PC-9 (cell line): ENCODE data around the gene ANO1. TPM values are rescaled to one million over a fixed set of nuclear protein-coding genes. Genes with fewer than 3 reads are reported as not detected.
A peak's percentile ranks its signal among the peaks of the same experiment; 100 is the strongest.

Experiments used
- BruUV-seq: library from RNA; stranded (reverse); fragments of 400-500 nt; replicated peaks from 2 replicates; lab custom pipeline; 2021; lab: Mats Ljungman, UMichigan
- CTCF ChIA-PET: fragments of 300-600 bp; sonication (Branson Sonifier 250); formaldehyde crosslinking; loops from one replicate; lab custom pipeline; 2022; ENCODE audit warnings: antibody characterized with exemption; lab: Charles Lee
- POLR2A ChIA-PET: fragments of 300-600 bp; sonication (Branson Sonifier 250); formaldehyde crosslinking; loops from one replicate; lab custom pipeline; 2022; ENCODE audit warnings: antibody characterized with exemption; ENCODE audit not compliant: unreplicated experiment; lab: Charles Lee
- DNase-seq, 2 experiments: peaks; one replicate each; pipeline versions ENCODE4 v3.0.0 to v3.0.0-alpha.2; 2015 to 2022; ENCODE audit warnings: mixed read lengths in 1 of 2
- H2AFZ ChIP-seq: fragments of 200-600 bp; sonication (generic); 2 replicates; pipeline ENCODE4 v1.8.1; 2017; ENCODE audit warnings: antibody characterized with exemption
- H3F3A ChIP-seq: fragments of 200-600 bp; sonication (generic); 2 replicates; pipeline ENCODE4 v1.8.1; 2017; ENCODE audit warnings: antibody characterized with exemption, mild to moderate bottlenecking, low read depth; ENCODE audit not compliant: insufficient read depth
- H3K27ac ChIP-seq: fragments of 200-600 bp; sonication (generic); 2 replicates; pipeline ENCODE4 v1.6.1; 2016; ENCODE audit warnings: mixed run types
- H3K27me3 ChIP-seq: fragments of 200-600 bp; sonication (generic); 2 replicates; pipeline ENCODE4 v1.6.1; 2016; ENCODE audit warnings: low read depth, mixed run types; ENCODE audit not compliant: insufficient read depth
- H3K36me3 ChIP-seq: fragments of 200-600 bp; sonication (generic); 2 replicates; pipeline ENCODE4 v1.6.1; 2016; ENCODE audit warnings: low read depth, mixed run types
- H3K4me1 ChIP-seq: fragments of 200-600 bp; sonication (generic); replicated peaks from 2 replicates; pipeline ENCODE4 v1.6.1; 2016; ENCODE audit warnings: mixed run types; ENCODE audit not compliant: insufficient read depth
- H3K4me2 ChIP-seq: fragments of 200-600 bp; sonication (generic); 2 replicates; pipeline ENCODE4 v1.6.1; 2017; ENCODE audit warnings: mixed run types
- H3K4me3 ChIP-seq: fragments of 200-600 bp; sonication (generic); 2 replicates; pipeline ENCODE4 v1.6.1; 2016; ENCODE audit warnings: mixed run types
- H3K79me2 ChIP-seq: fragments of 200-600 bp; sonication (generic); 2 replicates; pipeline ENCODE4 v1.6.1; 2017; ENCODE audit warnings: low read depth, mixed run types
- H3K9me2 ChIP-seq: fragments of 200-600 bp; sonication (generic); 2 replicates; pipeline ENCODE4 v1.8.1; 2017; ENCODE audit warnings: mild to moderate bottlenecking; ENCODE audit not compliant: insufficient read depth
- H3K9me3 ChIP-seq: fragments of 200-600 bp; sonication (generic); 2 replicates; pipeline ENCODE4 v1.8.1; 2016; ENCODE audit warnings: low read depth; ENCODE audit not compliant: insufficient read depth
- H4K20me1 ChIP-seq: fragments of 200-600 bp; sonication (generic); 2 replicates; pipeline ENCODE4 v1.8.1; 2017; ENCODE audit not compliant: insufficient read depth
- CTCF ChIP-seq: fragments of 200-600 bp; sonication (generic); conservative IDR thresholded peaks from 2 replicates; pipeline ENCODE4 v1.6.1; 2017; ENCODE audit warnings: mixed run types, antibody characterized with exemption, mild to moderate bottlenecking, moderate library complexity
- EZH2 ChIP-seq: fragments of 200-600 bp; sonication (generic); IDR thresholded peaks from 2 replicates; pipeline ENCODE4 v1.8.0; 2017; ENCODE audit warnings: antibody characterized with exemption, low read depth
- intact Hi-C: fragments of 100-400 bp; cut with micrococcal nuclease; formaldehyde crosslinking; loops from one replicate; pipeline ENCODE4 v1.10.0; 2022; ENCODE audit not compliant: unreplicated experiment
- total RNA-seq: library from RNA; stranded (reverse); gene quantifications from 2 replicates; pipeline ENCODE4 v1.2.3, GENCODE V29; 2021

The ANO1 gene
- total RNA-seq, 1 experiment from 2014 or later = 107 TPM

- peaks cover 5% of the 10 kb centered on the region; the same call in 1 of the 2 replicates for H3F3A ChIP-seq
- H3K27me3 ChIP-seq = no peaks in the 10 kb centered on the region
- no peaks in the 10 kb centered on the region for H3K79me2 ChIP-seq
- DNase-seq = no peak
- POLR2A ChIA-PET = no interaction called here
- peaks cover 9% of the 10 kb centered on the region for H3K4me1 ChIP-seq
- intact Hi-C loops = no loop called here
- no peak overlapping the region for H2AFZ ChIP-seq
- no peak overlapping the region for H3K27ac ChIP-seq
- CTCF ChIA-PET = no interaction called here
- no peaks in the 10 kb centered on the region for H3K9me2 ChIP-seq
- H3K9me3 ChIP-seq = no peaks in the 10 kb centered on the region
- H4K20me1 ChIP-seq = no peaks in the 10 kb centered on the region
- no peaks in the 10 kb centered on the region for H3K36me3 ChIP-seq
- H3K4me2 ChIP-seq = 0 out of 2 replicates have a peak overlapping the region, but pooled peaks have one; percentile 33
- no peak for TF ChIP-seq EZH2
- no peak for TF ChIP-seq CTCF
- no peak overlapping the region for H3K4me3 ChIP-seq
- BruUV-seq = no TSS peak
These were observed 148.1 kb downstream of the ANO1 start for GRCh38 chr11:70226183-70226582.

GRCh38 chr11:70226967-70227366 lies 148.8 kb downstream of the ANO1 start:
- no peaks in the 10 kb centered on the region for H3K27me3 ChIP-seq
- H3K4me2 ChIP-seq = no peak overlapping the region
- H3K4me1 ChIP-seq = peaks cover 9% of the 10 kb centered on the region
- H3K36me3 ChIP-seq = no peaks in the 10 kb centered on the region
- no peak overlapping the region for H2AFZ ChIP-seq
- H4K20me1 ChIP-seq = no peaks in the 10 kb centered on the region
- H3K9me2 ChIP-seq = no peaks in the 10 kb centered on the region
- no peaks in the 10 kb centered on the region for H3K79me2 ChIP-seq
- intact Hi-C loops = no loop called here
- ChIA-PET POLR2A (interaction anchor here (0.6 kb wide), 1 partner anchor 44 kb away, joined by 3 read pairs; no protein-coding TSS in a partner anchor), CTCF (no interaction called here)
- no peak overlapping the region for H3K4me3 ChIP-seq
- TF ChIP-seq CTCF (peak; percentile 72), EZH2 (no peak)
- peak in 1 of 2 experiments; percentile 40 for DNase-seq
- H3K27ac ChIP-seq = no peak overlapping the region
- no peaks in the 10 kb centered on the region for H3K9me3 ChIP-seq
- no TSS peak for BruUV-seq
- peaks cover 5% of the 10 kb centered on the region; the same call in 1 of the 2 replicates for H3F3A ChIP-seq

- BruUV-seq = no TSS peak
- Histone ChIP-seq H3K4me3 (no peak overlapping the region), H3F3A (peaks cover 24% of the 10 kb centered on the region), H3K79me2 (no peaks in the 10 kb centered on the region), H3K27ac (no peak overlapping the region), H3K9me3 (no peaks in the 10 kb centered on the region), H3K4me1 (peaks cover 24% of the 10 kb centered on the region), H3K36me3 (no peaks in the 10 kb centered on the region), H4K20me1 (no peaks in the 10 kb centered on the region), H2AFZ (no peak overlapping the region), H3K4me2 (no peak overlapping the region), H3K27me3 (no peaks in the 10 kb centered on the region), H3K9me2 (no peaks in the 10 kb centered on the region)
- DNase-seq = no peak
- intact Hi-C loops = no loop called here
- CTCF ChIA-PET = no interaction called here
- TF ChIP-seq EZH2 (no peak), CTCF (no peak)
- POLR2A ChIA-PET = interaction anchor here (0.6 kb wide), 1 partner anchor 356 kb away, joined by 4 read pairs; no protein-coding TSS in a partner anchor
These were observed 151.6 kb downstream of the ANO1 start for GRCh38 chr11:70229737-70230136.
